ENCODE measurements around the gene DPP4. TPM values are rescaled to one million over a fixed set of nuclear protein-coding genes. Genes with fewer than 3 reads are reported as not detected.

DPP4 gene
- total and polyA plus RNA-seq, 2 donors (not counting 3 experiments of a cell fraction or from before 2014, with no cell fraction given) = 0.84 to 6.2 TPM

DNA sequence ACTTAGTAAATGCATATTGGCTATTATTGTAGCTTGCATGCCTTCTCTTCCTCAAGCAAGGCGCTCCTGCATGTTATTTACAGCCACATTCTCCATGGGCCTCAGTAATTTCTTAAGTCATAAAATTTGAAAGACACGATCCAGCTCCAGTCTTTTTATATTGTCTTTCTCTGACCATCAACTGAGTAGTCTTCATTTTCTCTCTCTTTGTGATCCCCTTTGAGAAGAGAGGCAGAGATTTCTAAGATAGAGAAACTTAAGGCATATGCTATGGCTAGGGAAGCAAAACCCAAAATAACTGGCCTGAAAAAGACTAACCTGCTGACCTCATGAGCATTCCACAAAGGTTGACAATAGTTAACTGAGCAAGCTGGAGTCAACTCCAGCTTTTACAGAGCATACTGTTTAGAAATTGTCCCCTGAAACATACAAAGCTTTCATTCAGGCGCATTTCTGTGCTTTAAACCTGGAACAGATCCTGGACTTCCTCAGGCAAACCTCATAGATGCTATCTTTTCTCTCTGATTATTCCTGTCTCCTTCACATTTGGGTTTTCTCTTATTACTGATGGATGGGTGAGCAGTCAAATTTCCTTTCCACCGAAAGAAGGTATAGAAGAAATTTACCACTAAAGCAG is 4.6 kb downstream of the DPP4 start:
- Histone ChIP-seq H3K27ac (ENCODE audit: insufficient read depth, low read depth, low read length) (no peak overlapping the region), H3K4me1 (ENCODE audit: control insufficient read depth, extremely low read depth, insufficient read depth, low read length) (peaks cover 24% of the 10 kb centered on the region), H3K27me3 (ENCODE audit: control insufficient read depth in 2 of 2, insufficient read depth in 2 of 2, low read length in 2 of 2) (no peaks in the 10 kb centered on the region), H3K4me2 (ENCODE audit: insufficient read depth, low read length) (no peak overlapping the region), H3K36me3 (ENCODE audit: control insufficient read depth in 2 of 2, extremely low read depth in 1 of 2, insufficient read depth in 2 of 2, low read length in 2 of 2) (no peaks in the 10 kb centered on the region), H3K4me3 (replicated peaks in 1 of 3; ENCODE audit: insufficient read depth in 1 of 3, low read depth in 1 of 3, low read length in 3 of 3) (no peak overlapping the region), H4K20me1 (replicated peaks; ENCODE audit: control insufficient read depth, extremely low read depth, insufficient read depth, low read length) (no peaks in the 10 kb centered on the region), H3K9me3 (replicated peaks; ENCODE audit: control insufficient read depth, insufficient read depth, low read length) (no peaks in the 10 kb centered on the region), H3K9me1 (replicated peaks; ENCODE audit: control insufficient read depth, extremely low read depth, insufficient read depth, low read length) (no peaks in the 10 kb centered on the region), H2AFZ (ENCODE audit: low read depth, low read length) (no peak overlapping the region), H3K79me2 (ENCODE audit: control insufficient read depth, insufficient read depth, low read length) (no peaks in the 10 kb centered on the region), H3K9ac (replicated peaks; ENCODE audit: extremely low read depth, insufficient read depth, low read length) (no peak overlapping the region)
- intact Hi-C loops (cut with micrococcal nuclease) (no loop called here), dilution Hi-C loops (cut with MboI; ENCODE audit: extremely low pct_ligation_motif_present, low sequenced_read_pairs) (no loop called here)
- FAIRE-seq = no peak
- ChIA-PET CTCF (interaction anchor here (1.6 kb wide), 1 partner anchor 21 kb away, joined by 4 read pairs; no protein-coding TSS in a partner anchor), POLR2A (no interaction called here)
- DNase-seq (ENCODE audit: low read depth, low spot score) = no peak
- TF ChIP-seq POLR2A (IDR thresholded peaks at IDR 0.05; ENCODE audit: low read depth, low read length) (no peak), JUN (IDR thresholded peaks at IDR 0.05; ENCODE audit: borderline replicate concordance, insufficient read depth, insufficient read length, low read depth) (no peak), POLR2AphosphoS5 (IDR thresholded peaks at IDR 0.05; ENCODE audit: insufficient read depth, low read depth, low read length) (no peak), EZH2 (IDR thresholded peaks at IDR 0.05; ENCODE audit: borderline replicate concordance, low read depth, low read length, severe bottlenecking) (no peak), MYC (IDR thresholded peaks at IDR 0.05; ENCODE audit: low read depth, low read length) (no peak), GATA2 (IDR thresholded peaks at IDR 0.05; ENCODE audit: insufficient read depth, insufficient read length, low read depth, low read length) (no peak), FOS (IDR thresholded peaks at IDR 0.05; ENCODE audit: borderline replicate concordance, insufficient read depth, low read length) (no peak)
- TF ChIP-seq, protein P1, sequence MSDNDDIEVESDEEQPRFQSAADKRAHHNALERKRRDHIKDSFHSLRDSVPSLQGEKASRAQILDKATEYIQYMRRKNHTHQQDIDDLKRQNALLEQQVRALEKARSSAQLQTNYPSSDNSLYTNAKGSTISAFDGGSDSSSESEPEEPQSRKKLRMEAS (IDR thresholded peaks at IDR 0.05; ENCODE audit: insufficient read depth, insufficient read length) = no peak
- TF ChIP-seq, protein P2, sequence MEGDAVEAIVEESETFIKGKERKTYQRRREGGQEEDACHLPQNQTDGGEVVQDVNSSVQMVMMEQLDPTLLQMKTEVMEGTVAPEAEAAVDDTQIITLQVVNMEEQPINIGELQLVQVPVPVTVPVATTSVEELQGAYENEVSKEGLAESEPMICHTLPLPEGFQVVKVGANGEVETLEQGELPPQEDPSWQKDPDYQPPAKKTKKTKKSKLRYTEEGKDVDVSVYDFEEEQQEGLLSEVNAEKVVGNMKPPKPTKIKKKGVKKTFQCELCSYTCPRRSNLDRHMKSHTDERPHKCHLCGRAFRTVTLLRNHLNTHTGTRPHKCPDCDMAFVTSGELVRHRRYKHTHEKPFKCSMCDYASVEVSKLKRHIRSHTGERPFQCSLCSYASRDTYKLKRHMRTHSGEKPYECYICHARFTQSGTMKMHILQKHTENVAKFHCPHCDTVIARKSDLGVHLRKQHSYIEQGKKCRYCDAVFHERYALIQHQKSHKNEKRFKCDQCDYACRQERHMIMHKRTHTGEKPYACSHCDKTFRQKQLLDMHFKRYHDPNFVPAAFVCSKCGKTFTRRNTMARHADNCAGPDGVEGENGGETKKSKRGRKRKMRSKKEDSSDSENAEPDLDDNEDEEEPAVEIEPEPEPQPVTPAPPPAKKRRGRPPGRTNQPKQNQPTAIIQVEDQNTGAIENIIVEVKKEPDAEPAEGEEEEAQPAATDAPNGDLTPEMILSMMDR (IDR thresholded peaks at IDR 0.05; ENCODE audit: extremely low read depth in 1 of 2, insufficient read depth in 1 of 2, low read depth in 1 of 2, low read length in 2 of 2) = no peak
- no TSS peak for BruUV-seq (replicated peaks)
